ENCODE data around the gene MAPRE3.
"Not testable (repeated sequence)": the region's sequence is repeated elsewhere in the genome, so short reads cannot be mapped to it uniquely, and the experiment has no call there.

The MAPRE3 gene

GRCh38 chr2:27071990-27072830 lies 101.8 kb downstream of the MAPRE3 start:
- Histone ChIP-seq H3K4me3 (peak overlapping the region; percentile 87), H3K9ac (peak overlapping the region; percentile 90), H3K9me3 (no peaks in the 10 kb centered on the region), H4K20me1 (peaks cover 39% of the 10 kb centered on the region), H3K4me2 (peak overlapping the region; percentile 100), H3K4me1 (peaks cover 80% of the 10 kb centered on the region), H3K36me3 (peaks cover 31% of the 10 kb centered on the region), H3K27me3 (no peaks in the 10 kb centered on the region), H3K27ac (peak overlapping the region; percentile 93)
- TF ChIP-seq Cebpa-rat (IDR thresholded peaks at IDR 0.05) = no peak

- peaks cover 32% of the 10 kb centered on the region for H4K20me1 ChIP-seq
- H3K36me3 ChIP-seq = peaks cover 24% of the 10 kb centered on the region
- peak overlapping the region; percentile 93 for H3K27ac ChIP-seq
- no peaks in the 10 kb centered on the region for H3K9me3 ChIP-seq
- no peaks in the 10 kb centered on the region for H3K27me3 ChIP-seq
- peak overlapping the region; percentile 100 for H3K4me2 ChIP-seq
- H3K9ac ChIP-seq = peak overlapping the region; percentile 90
- peaks cover 87% of the 10 kb centered on the region for H3K4me1 ChIP-seq
- peak overlapping the region; percentile 87 for H3K4me3 ChIP-seq
- TF ChIP-seq Cebpa-rat (IDR thresholded peaks at IDR 0.05) = no peak
Measured at GRCh38 chr2:27072920-27073319, 102.5 kb downstream of the MAPRE3 start.

- peak overlapping the region; percentile 70; the same call in 1 of the 2 replicates for H3K9ac ChIP-seq
- H4K20me1 ChIP-seq = peaks cover 24% of the 10 kb centered on the region
- H3K4me3 ChIP-seq = no peak overlapping the region
- peak overlapping the region; percentile 100 for H3K4me2 ChIP-seq
- H3K9me3 ChIP-seq = no peaks in the 10 kb centered on the region
- no peaks in the 10 kb centered on the region for H3K27me3 ChIP-seq
- H3K36me3 ChIP-seq = peaks cover 15% of the 10 kb centered on the region
- H3K27ac ChIP-seq = peak overlapping the region; percentile 93
- TF ChIP-seq Cebpa-rat (IDR thresholded peaks at IDR 0.05) = no peak
- H3K4me1 ChIP-seq = peaks cover 86% of the 10 kb centered on the region
Measured at GRCh38 chr2:27073782-27074181, 103.3 kb downstream of the MAPRE3 start.

GRCh38 chr2:27074738-27075565 lies 104.5 kb downstream of the MAPRE3 start:
- Histone ChIP-seq H3K4me2 (peak overlapping the region; percentile 100), H3K4me1 (peaks cover 77% of the 10 kb centered on the region)

GRCh38 chr2:27075566-27075871 lies 105.1 kb downstream of the MAPRE3 start:
- H3K36me3 ChIP-seq, H3K27me3 ChIP-seq, H3K9me3 ChIP-seq, H4K20me1 ChIP-seq: not testable (repeated sequence)
- Histone ChIP-seq H3K4me3 (peak overlapping the region; percentile 37), H3K4me1 (peaks cover 77% of the 10 kb centered on the region), H3K9ac (peak overlapping the region; percentile 70), H3K4me2 (peak overlapping the region; percentile 100), H3K27ac (peak overlapping the region; percentile 93)

More at GRCh38 chr2:27074738-27075565, 104.5 kb downstream of the MAPRE3 start:
- no peak for TF ChIP-seq Cebpa-rat (IDR thresholded peaks at IDR 0.05)
- H3K4me3 ChIP-seq = peak overlapping the region; percentile 37; the same call in 1 of the 2 replicates
- H3K9me3 ChIP-seq = no peaks in the 10 kb centered on the region
- H3K9ac ChIP-seq = peak overlapping the region; percentile 70
- no peaks in the 10 kb centered on the region for H3K27me3 ChIP-seq
- H4K20me1 ChIP-seq = peaks cover 12% of the 10 kb centered on the region
- peak overlapping the region; percentile 93 for H3K27ac ChIP-seq
- peaks cover 3% of the 10 kb centered on the region for H3K36me3 ChIP-seq

GRCh38 chr2:27076323-27076722 lies 105.9 kb downstream of the MAPRE3 start:
- Histone ChIP-seq H3K9me3 (no peaks in the 10 kb centered on the region), H3K9ac (peak overlapping the region; percentile 70; the same call in 1 of the 2 replicates), H3K36me3 (no peaks in the 10 kb centered on the region), H3K27me3 (no peaks in the 10 kb centered on the region), H3K4me1 (peaks cover 78% of the 10 kb centered on the region), H3K4me3 (no peak overlapping the region), H3K27ac (peak overlapping the region; percentile 93), H3K4me2 (peak overlapping the region; percentile 100), H4K20me1 (no peaks in the 10 kb centered on the region)
- TF ChIP-seq Cebpa-rat (IDR thresholded peaks at IDR 0.05) = no peak
